NB4 (cell line): ENCODE measurements around the gene ZBTB1.

Experiments
- DNase-seq: peaks from one replicate; pipeline ENCODE4 v3.0.0; 2010; ENCODE audit warnings: low read depth
- H3K4me3 ChIP-seq: one replicate; pipeline ENCODE4 v1.5.1; 2011; ENCODE audit warnings: mild to moderate bottlenecking, low read depth, low read length, moderate library complexity
- MAX ChIP-seq: IDR thresholded peaks from 2 replicates; pipeline ENCODE4 v1.6.1; 2011; ENCODE audit warnings: low read depth, low read length
- MYC ChIP-seq: IDR thresholded peaks from 2 replicates; pipeline ENCODE4 v1.6.1; 2011; ENCODE audit warnings: low read depth, low read length
- POLR2A ChIP-seq: IDR thresholded peaks from 2 replicates; pipeline ENCODE4 v1.6.1; 2011; ENCODE audit warnings: mild to moderate bottlenecking; ENCODE audit not compliant: insufficient read length; ENCODE audit errors: extremely low read depth
- TF ChIP-seq, protein P1 (sequence below): IDR thresholded peaks from one replicate; pipeline ENCODE4 v1.5.1; 2012; ENCODE audit warnings: low read depth, low read length

Gene ZBTB1

DNA sequence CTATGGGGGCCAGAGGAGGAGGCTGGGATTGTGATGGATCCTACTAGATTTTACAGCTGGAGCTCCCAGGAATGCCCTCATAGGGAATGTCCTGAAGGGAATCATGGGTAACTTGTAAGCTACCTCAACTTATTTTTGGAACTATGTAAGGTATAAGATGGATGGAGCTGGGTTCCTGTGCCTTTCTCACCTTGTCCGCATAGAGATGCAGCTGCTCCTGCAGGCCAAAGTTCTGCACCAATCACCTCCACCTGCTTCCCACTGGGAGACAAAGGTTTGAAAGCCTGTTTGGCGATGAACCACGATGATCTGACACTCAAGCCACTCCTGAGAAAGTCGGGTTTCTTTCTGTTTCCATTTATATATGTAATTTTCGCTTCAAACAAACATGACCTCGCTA lies 39.9 kb upstream of the ZBTB1 start:
- TF ChIP-seq, protein P1, sequence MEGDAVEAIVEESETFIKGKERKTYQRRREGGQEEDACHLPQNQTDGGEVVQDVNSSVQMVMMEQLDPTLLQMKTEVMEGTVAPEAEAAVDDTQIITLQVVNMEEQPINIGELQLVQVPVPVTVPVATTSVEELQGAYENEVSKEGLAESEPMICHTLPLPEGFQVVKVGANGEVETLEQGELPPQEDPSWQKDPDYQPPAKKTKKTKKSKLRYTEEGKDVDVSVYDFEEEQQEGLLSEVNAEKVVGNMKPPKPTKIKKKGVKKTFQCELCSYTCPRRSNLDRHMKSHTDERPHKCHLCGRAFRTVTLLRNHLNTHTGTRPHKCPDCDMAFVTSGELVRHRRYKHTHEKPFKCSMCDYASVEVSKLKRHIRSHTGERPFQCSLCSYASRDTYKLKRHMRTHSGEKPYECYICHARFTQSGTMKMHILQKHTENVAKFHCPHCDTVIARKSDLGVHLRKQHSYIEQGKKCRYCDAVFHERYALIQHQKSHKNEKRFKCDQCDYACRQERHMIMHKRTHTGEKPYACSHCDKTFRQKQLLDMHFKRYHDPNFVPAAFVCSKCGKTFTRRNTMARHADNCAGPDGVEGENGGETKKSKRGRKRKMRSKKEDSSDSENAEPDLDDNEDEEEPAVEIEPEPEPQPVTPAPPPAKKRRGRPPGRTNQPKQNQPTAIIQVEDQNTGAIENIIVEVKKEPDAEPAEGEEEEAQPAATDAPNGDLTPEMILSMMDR: no peak
- TF ChIP-seq MYC (no peak), POLR2A (no peak), MAX (no peak)
- DNase-seq: no peak
- peak overlapping the region; percentile 34 for H3K4me3 ChIP-seq

DNA sequence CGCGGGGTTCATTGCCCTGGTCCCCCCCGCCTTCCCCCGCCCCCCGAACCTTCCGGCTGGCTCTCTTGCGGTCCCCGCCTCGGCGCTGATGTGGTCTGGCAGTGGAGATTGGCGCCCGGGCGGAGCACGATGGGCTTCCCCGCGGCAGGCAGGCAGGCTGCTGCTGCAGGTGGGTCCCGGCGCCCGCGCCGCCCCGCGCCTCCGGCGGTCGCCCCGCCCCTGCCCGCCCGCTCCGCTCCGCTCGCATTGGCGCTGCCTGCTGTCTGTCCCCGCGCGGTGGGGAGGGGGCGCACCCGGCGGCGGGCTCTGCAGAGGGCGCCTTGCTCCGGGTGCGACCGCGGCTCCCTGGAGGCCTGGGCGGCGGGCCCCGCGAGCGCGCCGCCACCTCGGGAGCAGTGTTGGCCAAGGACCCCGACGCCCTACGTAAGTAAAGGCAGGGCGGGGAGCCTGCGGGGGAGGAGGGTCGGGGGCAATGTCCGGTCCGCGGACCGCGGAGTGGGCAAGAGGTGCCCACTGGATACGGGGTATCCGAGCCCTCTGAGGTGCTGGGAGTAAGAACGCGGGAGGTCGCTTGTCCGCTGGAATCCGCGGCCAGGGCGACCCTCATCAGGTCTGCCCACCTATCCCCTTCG lies 39.3 kb upstream of the ZBTB1 start, which contains the start of gene AKAP5:
AKAP5 (plus strand) TSS at position 309 of the 632 bp plus-strand sequence. CDS start 2,896 bp downstream, outside the sequence.
- peak; percentile 74 for DNase-seq
- no peak; the same call in 1 of the 2 replicates for TF ChIP-seq MYC
- peak within 1 kb of the TSS; percentile 53 for H3K4me3 ChIP-seq

DNA sequence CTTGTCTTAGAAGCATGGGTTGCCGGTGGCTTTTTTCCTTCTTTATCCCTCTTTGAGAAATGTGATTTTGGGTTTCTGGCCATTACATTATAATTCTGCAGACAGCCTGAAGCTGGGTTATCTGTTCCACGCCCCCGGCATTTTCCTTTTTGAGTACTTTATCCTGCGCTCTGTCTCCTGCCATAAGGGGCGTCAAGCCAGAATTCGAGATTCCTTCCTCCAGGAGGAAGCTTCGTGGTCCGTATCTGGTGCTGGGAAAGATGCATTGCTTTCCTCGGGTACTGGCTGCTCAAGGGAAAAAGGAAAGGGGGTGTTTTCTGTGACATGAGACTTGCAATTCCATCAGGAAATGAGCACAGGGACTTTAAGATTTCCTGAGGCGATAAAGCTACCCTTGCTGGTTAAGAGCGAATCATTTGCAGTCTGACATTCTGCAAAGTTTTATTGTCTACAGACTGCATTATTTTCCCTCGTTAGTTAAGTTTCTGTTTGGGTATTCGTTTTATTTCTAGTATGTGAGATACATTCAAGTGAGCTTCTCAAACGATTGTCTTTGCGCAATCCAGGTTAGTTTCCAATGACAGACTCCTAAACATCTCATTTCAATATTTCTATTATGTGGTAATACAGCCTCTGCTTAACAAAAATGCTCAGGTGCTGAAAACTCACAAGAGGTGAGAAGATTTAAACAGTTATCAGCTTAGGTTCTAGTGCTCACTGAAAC lies 38.6 kb upstream of the ZBTB1 start:
- peak; percentile 25 for DNase-seq
- no peak for TF ChIP-seq POLR2A
- H3K4me3 ChIP-seq: peak overlapping the region; percentile 53

GRCh38 chr14:64467101-64467500 lies 37.5 kb upstream of the ZBTB1 start:
- H3K4me3 ChIP-seq: no peak overlapping the region
- no peak for TF ChIP-seq POLR2A
- no peak for TF ChIP-seq MYC
- no peak for TF ChIP-seq MAX
- TF ChIP-seq, protein P1: no peak
- peak; percentile 17 for DNase-seq

GRCh38 chr14:64467566-64467965 lies 37.0 kb upstream of the ZBTB1 start:
- DNase-seq: no peak
- H3K4me3 ChIP-seq: no peak overlapping the region
- TF ChIP-seq POLR2A (no peak), MAX (no peak), MYC (no peak)
- TF ChIP-seq, protein P1: no peak

DNA sequence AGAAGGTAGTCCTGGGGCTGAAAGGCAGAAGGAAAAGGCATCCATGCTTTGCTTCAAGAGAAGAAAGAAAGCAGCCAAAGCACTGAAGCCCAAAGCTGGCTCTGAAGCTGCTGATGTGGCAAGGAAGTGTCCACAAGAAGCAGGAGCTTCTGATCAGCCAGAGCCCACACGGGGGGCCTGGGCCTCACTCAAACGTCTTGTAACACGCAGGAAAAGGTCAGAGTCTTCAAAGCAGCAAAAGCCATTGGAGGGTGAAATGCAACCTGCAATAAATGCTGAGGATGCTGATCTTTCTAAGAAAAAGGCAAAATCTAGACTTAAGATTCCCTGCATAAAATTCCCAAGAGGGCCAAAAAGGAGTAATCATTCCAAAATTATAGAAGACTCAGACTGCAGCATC lies 36.1 kb upstream of the ZBTB1 start:
- TF ChIP-seq POLR2A (no peak), MAX (no peak), MYC (no peak)
- TF ChIP-seq, protein P1: no peak
- DNase-seq: no peak
- H3K4me3 ChIP-seq: no peak overlapping the region
